Body of pancreas (tissue), 4 donors: ENCODE measurements around the gene CIBAR2.
"Not testable (repeated sequence)": the region's sequence is repeated elsewhere in the genome, so short reads cannot be mapped to it uniquely, and the experiment has no call there.

ENCODE experiments used
- CTCF ChIP-seq, 7 experiments: fragments of 450-650 bp in 4 of 7; fragments of 200-600 bp in 3 of 7; sonication (generic) in 3 of 7; IDR thresholded peaks; one replicate each; pipeline ENCODE4 v1.5.1; 2016 to 2019; ENCODE audit warnings: antibody characterized with exemption in 7 of 7
- POLR2A ChIP-seq, 3 donors: fragments of 450-650 bp; IDR thresholded peaks; one replicate each; pipeline ENCODE4 v1.6.1; 2016; ENCODE audit warnings: antibody characterized with exemption in 3 of 3, mild to moderate bottlenecking in 2 of 3

- TF ChIP-seq CTCF, POLR2A (IDR thresholded peaks at IDR 0.05): not testable (repeated sequence)
Measured at GRCh38 chr16:85054321-85054720, 58.0 kb downstream of the CIBAR2 start.
